ENCODE data around the gene PCDHGA7.

DNA sequence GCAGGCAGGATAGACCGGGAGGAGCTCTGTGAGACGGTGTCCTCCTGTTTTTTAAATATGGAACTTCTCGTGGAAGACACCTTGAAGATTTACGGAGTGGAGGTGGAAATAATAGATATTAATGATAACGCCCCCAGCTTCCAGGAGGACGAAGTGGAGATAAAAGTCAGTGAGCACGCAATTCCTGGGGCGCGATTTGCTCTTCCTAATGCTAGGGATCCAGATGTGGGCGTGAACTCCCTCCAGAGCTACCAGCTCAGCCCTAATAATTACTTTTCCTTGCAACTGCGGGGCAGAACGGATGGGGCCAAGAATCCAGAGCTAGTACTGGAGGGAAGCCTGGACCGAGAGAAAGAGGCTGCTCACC, 38.9 kb downstream of the PCDHGA7 start:
- TF ChIP-seq CTCF (IDR thresholded peaks at IDR 0.05) (no peak), POLR2A (IDR thresholded peaks at IDR 0.05) (no peak)
